ENCODE measurements around the gene MKS1.

- TF ChIP-seq PATZ1 (tag by site-specific recombination; IDR thresholded peaks at IDR 0.05) (no peak), CTCF (tag by site-specific recombination; IDR thresholded peaks at IDR 0.05) (no peak), ZNF274 (IDR thresholded peaks at IDR 0.05; ENCODE audit: low read length) (no peak), ZNF274 (tag by site-specific recombination; IDR thresholded peaks at IDR 0.05; ENCODE audit: borderline replicate concordance) (no peak), ZNF610 (tag by site-specific recombination; IDR thresholded peaks at IDR 0.05; ENCODE audit: borderline replicate concordance) (no peak), ZNF132 (tag by site-specific recombination; IDR thresholded peaks at IDR 0.05; ENCODE audit: borderline replicate concordance) (no peak), ZBTB26 (tag by site-specific recombination; optimal IDR thresholded peaks at IDR 0.05) (no peak), BCL11A (tag by site-specific recombination; IDR thresholded peaks at IDR 0.05; ENCODE audit: low read depth) (no peak), ZBTB1 (tag by site-specific recombination; IDR thresholded peaks at IDR 0.05) (no peak), ZNF660 (tag by site-specific recombination; IDR thresholded peaks at IDR 0.05) (no peak), ZNF341 (tag by site-specific recombination; IDR thresholded peaks at IDR 0.05; ENCODE audit: low read depth) (no peak), MZF1 (tag by site-specific recombination; IDR thresholded peaks at IDR 0.05; ENCODE audit: borderline replicate concordance) (no peak), ATF2 (tag by site-specific recombination; IDR thresholded peaks at IDR 0.05; ENCODE audit: low read depth) (no peak)
These were observed 42.9 kb downstream of the MKS1 start for GRCh38 chr17:58176200-58176599.

Data from HEK293 (cell line).